ENCODE results near the gene SUCO. TPM values are rescaled to one million over a fixed set of nuclear protein-coding genes. Genes with fewer than 3 reads are reported as not detected.

The SUCO gene
- total and polyA plus RNA-seq, 2 of the 13 experiments (the other 11 are each of a cell fraction or from before 2014, with no cell fraction given), result 12.6 to 25.5 TPM

- Histone ChIP-seq H4K20me1 (ENCODE audit: insufficient read depth, low read length) (no peaks in the 10 kb centered on the region), H3K27ac (ENCODE audit: extremely low read length, insufficient read depth, low read length) (no peak overlapping the region), H3K4me3 (replicated peaks in 1 of 3; ENCODE audit: insufficient read depth in 1 of 3, low read depth in 2 of 3, low read length in 3 of 3) (no peak overlapping the region), H3K27me3 (ENCODE audit: control insufficient read depth in 1 of 2, insufficient read depth in 2 of 2, low read length in 2 of 2) (no peaks in the 10 kb centered on the region; a peak in 1 of 5 replicates), H3K9ac (ENCODE audit: insufficient read depth, low read depth, low read length) (no peak overlapping the region), H3K36me3 (replicated peaks in 1 of 2; ENCODE audit: control insufficient read depth in 1 of 2, insufficient read depth in 2 of 2, low read length in 2 of 2) (no peaks in the 10 kb centered on the region), H3K4me1 (ENCODE audit: insufficient read depth, low read length) (peaks cover 42% of the 10 kb centered on the region), H3K4me2 (ENCODE audit: low read depth, low read length) (no peak overlapping the region), H2AFZ (ENCODE audit: low read length) (no peak overlapping the region), H3K9me3 (ENCODE audit: low read length) (no peaks in the 10 kb centered on the region), H3K79me2 (ENCODE audit: insufficient read depth, low read length) (no peaks in the 10 kb centered on the region)
- DNase-seq (ENCODE audit: low spot score) (no peak), ATAC-seq (no peak), FAIRE-seq (no peak)
- TF ChIP-seq YY1 (IDR thresholded peaks at IDR 0.05; ENCODE audit: insufficient read depth, insufficient replicate concordance, low read depth, low read length), result no peak
- no peak for TF ChIP-seq SP1 (IDR thresholded peaks at IDR 0.05)
- TF ChIP-seq SP1 (CRISPR knock-in tag; IDR thresholded peaks at IDR 0.05), result no peak
- TF ChIP-seq, protein P1, sequence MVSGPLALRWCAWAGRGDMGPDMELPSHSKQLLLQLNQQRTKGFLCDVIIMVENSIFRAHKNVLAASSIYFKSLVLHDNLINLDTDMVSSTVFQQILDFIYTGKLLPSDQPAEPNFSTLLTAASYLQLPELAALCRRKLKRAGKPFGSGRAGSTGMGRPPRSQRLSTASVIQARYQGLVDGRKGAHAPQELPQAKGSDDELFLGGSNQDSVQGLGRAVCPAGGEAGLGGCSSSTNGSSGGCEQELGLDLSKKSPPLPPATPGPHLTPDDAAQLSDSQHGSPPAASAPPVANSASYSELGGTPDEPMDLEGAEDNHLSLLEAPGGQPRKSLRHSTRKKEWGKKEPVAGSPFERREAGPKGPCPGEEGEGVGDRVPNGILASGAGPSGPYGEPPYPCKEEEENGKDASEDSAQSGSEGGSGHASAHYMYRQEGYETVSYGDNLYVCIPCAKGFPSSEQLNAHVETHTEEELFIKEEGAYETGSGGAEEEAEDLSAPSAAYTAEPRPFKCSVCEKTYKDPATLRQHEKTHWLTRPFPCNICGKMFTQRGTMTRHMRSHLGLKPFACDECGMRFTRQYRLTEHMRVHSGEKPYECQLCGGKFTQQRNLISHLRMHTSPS (CRISPR knock-in tag; IDR thresholded peaks at IDR 0.05; ENCODE audit: low read depth), result no peak
- TF ChIP-seq ZNF674 (CRISPR knock-in tag; IDR thresholded peaks at IDR 0.05; ENCODE audit: low read depth), result no peak
- TF ChIP-seq E2F5 (CRISPR knock-in tag; conservative IDR thresholded peaks at IDR 0.05), result no peak
- no peak for TF ChIP-seq ZNF260 (CRISPR knock-in tag; IDR thresholded peaks at IDR 0.05; ENCODE audit: borderline replicate concordance, low read depth)
- no peak for TF ChIP-seq KAT7 (CRISPR knock-in tag; IDR thresholded peaks at IDR 0.05; ENCODE audit: borderline replicate concordance)
- TF ChIP-seq ELF3 (CRISPR knock-in tag; IDR thresholded peaks at IDR 0.05), result no peak
- TF ChIP-seq ZSCAN5A (CRISPR knock-in tag; IDR thresholded peaks at IDR 0.05; ENCODE audit: borderline replicate concordance), result no peak
- TF ChIP-seq MIXL1 (CRISPR knock-in tag; IDR thresholded peaks at IDR 0.05), result no peak
- TF ChIP-seq HNRNPL (IDR thresholded peaks at IDR 0.05; ENCODE audit: low read depth, low read length), result no peak
- no peak for TF ChIP-seq ZNF383 (CRISPR knock-in tag; IDR thresholded peaks at IDR 0.05; ENCODE audit: borderline replicate concordance)
- no peak for TF ChIP-seq RFX3 (CRISPR knock-in tag; IDR thresholded peaks at IDR 0.05)
- TF ChIP-seq SPEN (CRISPR knock-in tag; IDR thresholded peaks at IDR 0.05; ENCODE audit: low read depth), result no peak
- no peak for TF ChIP-seq NFE2 (CRISPR knock-in tag; IDR thresholded peaks at IDR 0.05)
- no peak for TF ChIP-seq ZNF615 (CRISPR knock-in tag; IDR thresholded peaks at IDR 0.05; ENCODE audit: borderline replicate concordance)
- TF ChIP-seq ZNF296 (CRISPR knock-in tag; conservative IDR thresholded peaks at IDR 0.05), result no peak
- TF ChIP-seq, protein P2, sequence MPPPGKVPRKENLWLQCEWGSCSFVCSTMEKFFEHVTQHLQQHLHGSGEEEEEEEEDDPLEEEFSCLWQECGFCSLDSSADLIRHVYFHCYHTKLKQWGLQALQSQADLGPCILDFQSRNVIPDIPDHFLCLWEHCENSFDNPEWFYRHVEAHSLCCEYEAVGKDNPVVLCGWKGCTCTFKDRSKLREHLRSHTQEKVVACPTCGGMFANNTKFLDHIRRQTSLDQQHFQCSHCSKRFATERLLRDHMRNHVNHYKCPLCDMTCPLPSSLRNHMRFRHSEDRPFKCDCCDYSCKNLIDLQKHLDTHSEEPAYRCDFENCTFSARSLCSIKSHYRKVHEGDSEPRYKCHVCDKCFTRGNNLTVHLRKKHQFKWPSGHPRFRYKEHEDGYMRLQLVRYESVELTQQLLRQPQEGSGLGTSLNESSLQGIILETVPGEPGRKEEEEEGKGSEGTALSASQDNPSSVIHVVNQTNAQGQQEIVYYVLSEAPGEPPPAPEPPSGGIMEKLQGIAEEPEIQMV (CRISPR knock-in tag; IDR thresholded peaks at IDR 0.05; ENCODE audit: low read depth), result no peak
- in situ Hi-C loops (cut with HindIII; ENCODE audit: extremely low pct_ligation_motif_present, low pct_unique_long_range_greater_than_20kb) (no loop called here), intact Hi-C loops (cut with micrococcal nuclease; ENCODE audit: unreplicated experiment) (no loop called here)
- BruUV-seq (replicated peaks), result no TSS peak
- 68% methylated on average over 1 of the region's 1 CpG for WGBS (ENCODE audit: low lambda C conversion rate)
- ChIA-PET POLR2A (no interaction called here), CTCF (ENCODE audit: low intra/inter-chr PET ratio, low total read pairs) (no interaction called here)
These were observed 40.5 kb upstream of the SUCO start for GRCh38 chr1:172492421-172492820.

Data from HepG2 (cell line).